ENCODE measurements around the gene NACC1. TPM values are rescaled to one million over a fixed set of nuclear protein-coding genes. Genes with fewer than 3 reads are reported as not detected.

Gene NACC1
- total RNA-seq, 1 donor from 2014 or later: 103 TPM

DNA sequence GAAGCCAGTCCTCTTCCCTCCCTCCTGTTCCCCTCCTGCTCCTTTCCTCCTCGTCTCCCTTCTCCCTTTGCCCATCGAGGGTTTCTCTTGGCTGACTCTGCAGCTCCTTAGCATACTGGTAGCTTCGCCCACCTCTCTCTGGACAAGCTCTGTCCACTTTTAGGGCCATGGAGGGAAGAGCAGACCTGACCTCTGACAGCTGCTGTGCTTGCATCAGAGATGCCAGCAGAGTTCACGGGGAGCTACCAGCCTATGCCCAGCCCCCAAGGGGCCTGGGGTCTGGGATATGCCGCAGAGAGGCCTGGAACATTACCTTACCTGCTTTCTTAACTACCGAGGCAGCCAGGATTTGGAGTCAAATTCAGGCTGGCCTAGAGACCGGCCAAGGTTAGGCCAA, 35.1 kb upstream of the NACC1 start:
- Mint-ChIP-seq H3K27ac (no peak overlapping the region), H3K9me3 (ENCODE audit: low read depth) (no peaks in the 10 kb centered on the region), H3K27me3 (peaks cover 67% of the 10 kb centered on the region), H3K4me1 (ENCODE audit: low read depth) (peaks cover 4% of the 10 kb centered on the region), H3K36me3 (ENCODE audit: insufficient read depth) (no peaks in the 10 kb centered on the region), H3K4me3 (ENCODE audit: low read depth) (no peak overlapping the region)
- no peak for DNase-seq (ENCODE audit: low spot score, unreplicated experiment)
- TF ChIP-seq, protein P1, sequence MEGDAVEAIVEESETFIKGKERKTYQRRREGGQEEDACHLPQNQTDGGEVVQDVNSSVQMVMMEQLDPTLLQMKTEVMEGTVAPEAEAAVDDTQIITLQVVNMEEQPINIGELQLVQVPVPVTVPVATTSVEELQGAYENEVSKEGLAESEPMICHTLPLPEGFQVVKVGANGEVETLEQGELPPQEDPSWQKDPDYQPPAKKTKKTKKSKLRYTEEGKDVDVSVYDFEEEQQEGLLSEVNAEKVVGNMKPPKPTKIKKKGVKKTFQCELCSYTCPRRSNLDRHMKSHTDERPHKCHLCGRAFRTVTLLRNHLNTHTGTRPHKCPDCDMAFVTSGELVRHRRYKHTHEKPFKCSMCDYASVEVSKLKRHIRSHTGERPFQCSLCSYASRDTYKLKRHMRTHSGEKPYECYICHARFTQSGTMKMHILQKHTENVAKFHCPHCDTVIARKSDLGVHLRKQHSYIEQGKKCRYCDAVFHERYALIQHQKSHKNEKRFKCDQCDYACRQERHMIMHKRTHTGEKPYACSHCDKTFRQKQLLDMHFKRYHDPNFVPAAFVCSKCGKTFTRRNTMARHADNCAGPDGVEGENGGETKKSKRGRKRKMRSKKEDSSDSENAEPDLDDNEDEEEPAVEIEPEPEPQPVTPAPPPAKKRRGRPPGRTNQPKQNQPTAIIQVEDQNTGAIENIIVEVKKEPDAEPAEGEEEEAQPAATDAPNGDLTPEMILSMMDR (IDR thresholded peaks at IDR 0.05; ENCODE audit: unreplicated experiment): no peak

DNA sequence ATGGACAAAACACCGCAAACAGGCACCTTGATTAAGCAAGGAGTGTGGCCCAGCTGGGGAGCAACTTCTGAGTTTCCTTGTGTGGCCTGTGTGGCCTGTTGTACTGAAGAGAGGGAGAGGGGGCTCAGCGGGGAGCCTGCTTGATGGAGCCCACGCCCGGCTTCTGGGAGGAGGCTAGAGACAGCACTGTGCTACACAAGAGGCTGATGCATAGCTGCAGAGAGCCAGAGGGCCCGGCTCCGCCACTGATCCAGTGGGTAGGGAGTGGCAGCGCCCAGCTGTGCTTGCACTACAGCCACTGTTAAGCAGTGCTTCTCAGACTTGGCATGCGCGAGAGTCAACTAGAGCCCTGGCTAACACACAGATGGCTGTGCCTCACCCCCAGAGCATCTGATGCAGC, 34.4 kb upstream of the NACC1 start:
- no peak for DNase-seq (ENCODE audit: low spot score, unreplicated experiment)
- TF ChIP-seq, protein P1 (IDR thresholded peaks at IDR 0.05; ENCODE audit: unreplicated experiment): no peak
- Mint-ChIP-seq H3K27ac (no peak overlapping the region), H3K4me1 (ENCODE audit: low read depth) (peaks cover 4% of the 10 kb centered on the region), H3K27me3 (peaks cover 69% of the 10 kb centered on the region), H3K4me3 (ENCODE audit: low read depth) (no peak overlapping the region), H3K9me3 (ENCODE audit: low read depth) (no peaks in the 10 kb centered on the region), H3K36me3 (ENCODE audit: insufficient read depth) (no peaks in the 10 kb centered on the region)

DNA sequence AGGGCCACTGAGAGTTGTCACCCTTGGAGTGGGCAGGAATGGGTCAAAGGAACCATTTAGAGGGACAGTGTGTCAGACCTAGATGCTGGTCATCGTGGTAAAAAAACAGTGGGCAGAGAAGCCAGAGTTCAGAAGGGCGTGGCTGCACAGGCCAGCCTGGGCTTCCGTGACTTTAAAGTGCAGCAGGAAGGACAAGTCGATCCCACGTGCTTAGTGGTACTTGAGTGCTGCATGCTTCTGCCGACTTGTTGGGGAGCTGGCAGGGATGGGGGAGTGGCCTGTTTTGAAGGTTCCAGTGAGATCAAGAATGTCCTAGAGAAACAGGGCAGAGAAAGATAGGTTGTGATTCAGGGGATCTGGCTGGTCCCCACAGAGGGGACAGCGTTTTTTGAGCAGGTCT, 32.4 kb upstream of the NACC1 start:
- Mint-ChIP-seq H3K36me3 (ENCODE audit: insufficient read depth) (no peaks in the 10 kb centered on the region), H3K27me3 (peaks cover 73% of the 10 kb centered on the region), H3K27ac (no peak overlapping the region), H3K9me3 (ENCODE audit: low read depth) (no peaks in the 10 kb centered on the region), H3K4me1 (ENCODE audit: low read depth) (peaks cover 4% of the 10 kb centered on the region), H3K4me3 (ENCODE audit: low read depth) (no peak overlapping the region)
- DNase-seq (ENCODE audit: low spot score, unreplicated experiment): no peak
- TF ChIP-seq, protein P1 (IDR thresholded peaks at IDR 0.05; ENCODE audit: unreplicated experiment): no peak

DNA sequence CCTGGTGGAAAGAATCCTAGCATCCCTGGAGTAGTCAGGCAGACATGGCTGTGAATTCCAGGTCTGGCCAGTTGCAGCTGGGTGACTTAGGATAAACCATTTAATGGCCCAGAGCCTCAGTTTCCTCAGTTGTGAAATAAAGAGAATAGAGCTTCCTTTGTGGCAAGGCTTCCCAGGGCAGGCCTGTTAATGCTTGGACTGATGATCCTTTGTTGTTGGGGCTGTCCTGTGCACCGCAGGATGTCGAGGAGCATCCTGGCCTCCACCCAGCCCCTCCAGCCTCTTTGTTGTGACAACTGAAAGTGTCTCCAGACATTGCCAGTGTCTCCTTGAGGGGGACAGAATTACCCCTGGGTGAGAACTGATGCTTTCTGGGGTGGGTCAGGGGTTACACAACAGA, 31.7 kb upstream of the NACC1 start:
- Mint-ChIP-seq H3K4me1 (ENCODE audit: low read depth) (peaks cover 4% of the 10 kb centered on the region), H3K9me3 (ENCODE audit: low read depth) (no peaks in the 10 kb centered on the region), H3K27me3 (peaks cover 80% of the 10 kb centered on the region), H3K36me3 (ENCODE audit: insufficient read depth) (no peaks in the 10 kb centered on the region), H3K27ac (no peak overlapping the region), H3K4me3 (ENCODE audit: low read depth) (no peak overlapping the region)
- TF ChIP-seq, protein P1 (IDR thresholded peaks at IDR 0.05; ENCODE audit: unreplicated experiment): no peak
- DNase-seq (ENCODE audit: low spot score, unreplicated experiment): no peak

DNA sequence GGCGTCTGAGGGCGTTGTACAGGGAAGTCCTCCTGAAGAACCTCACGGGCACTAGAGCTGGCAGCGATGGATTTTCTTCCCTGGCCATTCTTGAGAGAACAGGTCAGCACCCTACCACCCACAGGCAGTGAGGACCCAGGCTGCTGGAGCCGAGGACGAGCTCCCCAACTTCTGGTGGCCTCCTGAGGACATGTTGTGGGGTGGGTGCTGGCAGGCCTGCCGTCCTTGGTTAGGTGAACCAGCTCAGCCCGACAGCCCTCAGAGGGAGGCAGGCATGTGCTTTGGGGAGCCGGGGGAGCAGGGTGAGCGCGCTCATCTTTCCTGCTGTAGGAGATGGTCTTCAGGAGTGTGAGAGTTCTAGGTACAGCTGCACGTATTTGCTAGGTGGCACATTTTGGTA, 30.8 kb upstream of the NACC1 start:
- DNase-seq (ENCODE audit: low spot score, unreplicated experiment): no peak
- TF ChIP-seq, protein P1 (IDR thresholded peaks at IDR 0.05; ENCODE audit: unreplicated experiment): no peak
- Mint-ChIP-seq H3K27ac (no peak overlapping the region), H3K36me3 (ENCODE audit: insufficient read depth) (no peaks in the 10 kb centered on the region), H3K4me1 (ENCODE audit: low read depth) (peaks cover 6% of the 10 kb centered on the region), H3K27me3 (peaks cover 80% of the 10 kb centered on the region), H3K4me3 (ENCODE audit: low read depth) (no peak overlapping the region), H3K9me3 (ENCODE audit: low read depth) (no peaks in the 10 kb centered on the region)

All from progenitor cell of endocrine pancreas (in vitro differentiated cells).